ENCODE results near the gene SERPINC1. TPM values are rescaled to one million over a fixed set of nuclear protein-coding genes. Genes with fewer than 3 reads are reported as not detected.
"Not testable (repeated sequence)": the region's sequence is repeated elsewhere in the genome, so short reads cannot be mapped to it uniquely, and the experiment has no call there.

SERPINC1 gene
- total RNA-seq, 2 experiments from 2014 or later: 0.23 TPM; not detected in 1

DNA sequence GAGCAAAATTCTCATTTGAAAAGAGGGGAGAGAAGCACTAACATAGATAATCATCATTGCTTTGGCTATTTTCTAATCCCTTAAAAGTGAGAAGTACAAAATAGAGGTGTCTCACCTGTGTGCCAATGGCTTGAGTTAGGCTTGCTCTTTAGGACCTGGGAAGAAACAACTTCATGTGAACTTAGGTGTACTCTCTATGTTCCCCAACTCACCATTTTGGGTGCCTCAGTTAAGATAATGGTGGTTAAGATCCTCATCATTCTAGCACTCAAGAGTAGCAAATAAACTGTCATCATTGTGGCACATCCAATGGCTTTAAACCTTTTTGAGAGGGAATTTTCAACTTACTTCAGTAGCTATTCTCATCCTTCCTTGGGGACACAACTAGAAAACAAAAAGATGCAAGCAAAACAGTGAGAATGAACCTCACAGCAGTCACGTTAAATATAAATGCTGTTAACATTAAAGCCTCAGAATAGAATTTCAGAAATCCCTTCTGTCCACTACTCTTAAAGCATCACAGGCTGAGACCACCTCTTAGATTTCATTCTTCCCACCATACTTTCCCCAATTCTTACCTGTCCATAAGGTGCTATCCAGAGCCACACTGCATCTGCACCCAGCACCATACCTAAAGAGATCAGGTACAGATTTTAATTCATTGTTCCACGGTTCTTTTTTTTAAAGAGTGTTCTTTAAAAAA lies 50.6 kb downstream of the SERPINC1 start:
- CTCF ChIA-PET: interaction anchor here (0.8 kb wide), 1 partner anchor 152 kb away, joined by 3 read pairs; the partner anchor contains the start of gene KLHL20
- Mint-ChIP-seq H3K27me3 (no peaks in the 10 kb centered on the region), H3K27ac (peak overlapping the region; percentile 97), H3K9me3 (no peaks in the 10 kb centered on the region), H3K4me3 (peak overlapping the region; percentile 92), H3K36me3 (ENCODE audit: low read depth) (peaks cover 72% of the 10 kb centered on the region), H3K4me1 (peaks cover 74% of the 10 kb centered on the region)
- no peak for DNase-seq
- POLR2A ChIA-PET: interaction anchor here (0.7 to 6.1 kb wide), 7 partner anchors 15 to 1134 kb away, joined by 3 to 139 read pairs (median 11); partner anchors contain the start of genes CENPL, DARS2 and KLHL20

DNA sequence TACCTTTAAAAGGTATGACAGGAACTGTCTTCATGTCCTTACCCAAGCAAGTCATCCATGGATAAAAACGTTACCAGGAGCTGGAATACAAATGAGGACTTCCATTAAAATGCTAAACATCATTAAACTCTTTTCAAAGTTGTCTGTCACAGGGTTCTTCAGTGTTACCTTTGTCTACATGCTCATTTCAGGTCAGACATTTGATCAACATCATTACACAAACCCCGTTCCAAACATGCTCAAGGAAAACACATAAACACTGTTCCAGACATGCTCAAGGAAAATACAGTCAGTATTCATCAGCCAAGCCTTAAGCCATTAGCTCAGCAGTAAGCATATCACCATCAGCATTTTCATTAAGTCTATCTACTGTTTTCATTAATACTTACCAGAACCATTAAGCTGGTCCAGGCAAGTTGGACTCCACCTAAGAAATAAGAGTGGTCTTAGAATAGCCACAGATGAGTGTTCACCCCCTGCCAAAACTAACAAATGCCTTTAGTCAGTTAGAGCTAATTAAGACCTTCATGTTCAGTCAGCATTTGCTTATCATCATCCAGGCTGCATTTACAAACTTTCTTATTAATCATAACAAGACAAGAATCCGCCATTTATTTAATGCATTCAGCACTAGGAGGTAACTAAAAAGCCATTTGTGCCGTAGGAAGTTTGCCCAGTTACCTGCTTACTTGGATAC lies 51.5 kb downstream of the SERPINC1 start:
- POLR2A ChIA-PET: interaction anchor here (0.7 to 6.1 kb wide), 11 partner anchors 11 to 436 kb away, joined by 3 to 139 read pairs (median 5); partner anchors contain the start of genes CENPL, DARS2, KLHL20 and RC3H1
- CTCF ChIA-PET: interaction anchor here (0.8 to 2.5 kb wide), 4 partner anchors 151 to 446 kb away, joined by 3 to 10 read pairs (median 4); partner anchors contain the start of gene KLHL20
- H3K36me3 Mint-ChIP-seq (ENCODE audit: low read depth): peaks cover 67% of the 10 kb centered on the region

DNA sequence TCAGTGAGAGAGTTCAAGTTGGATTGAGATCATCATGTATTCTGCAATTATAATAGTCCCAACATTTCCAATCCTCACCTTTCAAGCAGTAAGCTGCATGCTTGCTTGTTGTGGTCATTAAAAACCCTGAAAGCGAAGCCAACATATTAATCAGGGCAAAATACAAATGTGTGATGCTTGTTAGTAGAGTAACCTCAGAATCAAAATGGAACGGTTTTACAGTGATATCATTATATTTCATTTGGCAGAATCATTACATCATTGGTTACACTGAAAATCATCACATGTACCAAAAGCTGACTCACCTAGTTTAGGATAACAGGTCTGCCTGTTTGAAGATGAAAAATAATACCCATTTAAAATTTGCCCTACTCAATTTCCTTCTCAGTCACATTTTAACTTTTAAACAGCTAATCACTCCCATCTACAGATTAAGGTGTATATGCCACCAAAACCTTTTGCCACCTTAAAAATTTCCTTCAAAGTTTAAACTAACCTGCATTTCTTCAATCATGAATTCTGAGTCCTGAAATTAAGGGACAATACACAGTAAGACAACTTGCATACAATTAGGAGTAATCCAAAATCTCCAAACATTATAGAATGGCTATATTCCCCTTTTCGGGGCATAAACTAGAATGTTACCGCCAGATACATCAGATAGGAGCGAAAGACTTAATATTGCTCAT lies 52.8 kb downstream of the SERPINC1 start:
- H3K27me3 Mint-ChIP-seq: no peaks in the 10 kb centered on the region
- peak overlapping the region; percentile 92 for H3K4me3 Mint-ChIP-seq
- POLR2A ChIA-PET: interaction anchor here (0.6 to 2.9 kb wide), 5 partner anchors 13 to 158 kb away, joined by 3 to 13 read pairs (median 11); partner anchors contain the start of genes CENPL, DARS2, KLHL20 and RC3H1
- peak overlapping the region; percentile 97 for H3K27ac Mint-ChIP-seq
- DNase-seq: no peak
- peaks cover 52% of the 10 kb centered on the region for H3K4me1 Mint-ChIP-seq
- H3K9me3 Mint-ChIP-seq: no peaks in the 10 kb centered on the region
- CTCF ChIA-PET: interaction anchor here (1.0 to 2.5 kb wide), 4 partner anchors 39 to 434 kb away, joined by 3 to 10 read pairs (median 4); no protein-coding TSS in a partner anchor
- peaks cover 71% of the 10 kb centered on the region for H3K36me3 Mint-ChIP-seq (ENCODE audit: low read depth)

More for the DNA sequence above, 51.5 kb downstream of the SERPINC1 start:
- DNase-seq: no peak
- Mint-ChIP-seq H3K4me1 (peaks cover 64% of the 10 kb centered on the region), H3K9me3 (no peaks in the 10 kb centered on the region), H3K4me3 (peak overlapping the region; percentile 92), H3K27ac (peak overlapping the region; percentile 97), H3K27me3 (no peaks in the 10 kb centered on the region)

DNA sequence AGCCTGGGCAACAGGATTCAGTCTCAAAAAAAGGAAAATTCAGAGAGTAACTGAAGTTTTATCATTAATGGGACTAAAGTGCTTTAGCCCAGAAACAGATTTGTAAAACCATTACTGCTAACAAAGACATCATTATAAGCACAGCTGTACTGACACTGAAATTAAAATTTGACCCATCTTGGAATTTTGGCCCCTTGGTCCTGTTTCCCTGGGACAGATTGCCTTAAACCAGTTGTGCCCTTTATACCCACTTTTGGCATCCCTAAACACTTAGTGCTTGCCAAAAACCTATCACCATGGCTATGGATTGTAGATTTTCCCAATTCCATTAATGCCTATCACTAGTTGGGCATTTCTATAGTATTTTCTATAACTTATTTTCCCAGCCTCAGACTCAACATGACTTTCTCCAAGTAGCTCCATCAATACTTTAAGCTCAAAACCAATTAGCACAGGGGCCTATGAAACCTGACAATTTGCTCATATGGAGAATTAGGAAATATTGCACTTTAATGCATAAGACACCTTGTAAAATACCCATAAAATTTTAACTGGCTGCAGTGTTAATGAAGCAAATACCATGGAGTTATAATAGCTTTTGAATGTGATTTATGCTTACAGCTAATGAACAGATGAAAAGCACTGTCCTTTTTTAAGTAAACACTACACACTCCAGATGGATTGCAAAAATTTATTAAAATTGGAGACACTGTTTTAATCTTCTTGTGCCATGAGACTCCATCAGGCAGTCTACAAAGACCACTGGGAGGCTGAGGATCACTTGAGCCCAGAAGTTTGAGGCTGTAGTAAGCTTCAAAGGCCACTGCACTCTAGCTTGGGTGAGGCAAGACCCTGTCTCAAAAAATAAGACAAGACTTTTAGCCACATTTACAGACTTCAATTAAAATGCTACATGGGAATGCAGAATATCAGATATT lies 53.6 kb downstream of the SERPINC1 start:
- CTCF ChIA-PET: interaction anchor here (0.6 to 2.5 kb wide), 5 partner anchors 38 to 433 kb away, joined by 3 to 10 read pairs (median 3); no protein-coding TSS in a partner anchor
- no peak for DNase-seq
- POLR2A ChIA-PET: interaction anchor here (0.6 to 2.9 kb wide), 6 partner anchors 12 to 387 kb away, joined by 3 to 13 read pairs (median 10); partner anchors contain the start of genes CENPL, DARS2, KLHL20 and RC3H1
- Mint-ChIP-seq H3K9me3 (no peaks in the 10 kb centered on the region), H3K27ac (peak overlapping the region; percentile 97), H3K27me3 (no peaks in the 10 kb centered on the region), H3K4me1 (peaks cover 46% of the 10 kb centered on the region), H3K36me3 (ENCODE audit: low read depth) (peaks cover 68% of the 10 kb centered on the region), H3K4me3 (peak overlapping the region; percentile 25)

DNA sequence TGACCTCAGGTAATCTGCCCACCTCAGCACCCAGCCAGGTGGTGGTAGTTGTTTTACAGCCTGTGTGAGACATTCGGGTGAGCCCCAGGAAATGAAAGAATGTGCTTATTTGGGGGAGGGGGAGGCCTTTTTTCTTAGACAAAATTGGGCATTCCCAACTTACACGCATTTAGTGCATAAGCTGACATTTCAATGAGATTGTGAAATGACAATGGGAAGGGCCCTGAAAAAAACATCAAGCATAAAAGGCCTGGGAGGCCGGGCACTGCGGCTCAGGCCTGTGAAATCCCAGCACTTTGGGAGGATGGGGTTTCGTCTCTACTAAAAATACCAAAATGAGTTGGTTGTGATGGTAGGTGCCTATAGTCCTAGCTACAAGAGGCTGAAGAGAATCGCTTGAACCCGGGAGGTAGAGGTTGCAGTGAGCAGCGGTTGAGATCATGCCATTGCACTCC lies 54.3 kb downstream of the SERPINC1 start:
- no peaks in the 10 kb centered on the region for H3K9me3 Mint-ChIP-seq
- CTCF ChIA-PET: interaction anchor here (0.6 to 2.5 kb wide), 4 partner anchors 37 to 432 kb away, joined by 3 to 10 read pairs (median 3); no protein-coding TSS in a partner anchor
- peaks cover 46% of the 10 kb centered on the region for H3K4me1 Mint-ChIP-seq
- POLR2A ChIA-PET: interaction anchor here (0.6 to 2.1 kb wide), 4 partner anchors 8 to 386 kb away, joined by 3 to 13 read pairs (median 4); partner anchors contain the start of genes CENPL and DARS2
- no peak overlapping the region for H3K4me3 Mint-ChIP-seq
- H3K27ac Mint-ChIP-seq: peak overlapping the region; percentile 64
- H3K36me3 Mint-ChIP-seq (ENCODE audit: low read depth): peaks cover 70% of the 10 kb centered on the region
- no peak for DNase-seq
- H3K27me3 Mint-ChIP-seq: no peaks in the 10 kb centered on the region

DNA sequence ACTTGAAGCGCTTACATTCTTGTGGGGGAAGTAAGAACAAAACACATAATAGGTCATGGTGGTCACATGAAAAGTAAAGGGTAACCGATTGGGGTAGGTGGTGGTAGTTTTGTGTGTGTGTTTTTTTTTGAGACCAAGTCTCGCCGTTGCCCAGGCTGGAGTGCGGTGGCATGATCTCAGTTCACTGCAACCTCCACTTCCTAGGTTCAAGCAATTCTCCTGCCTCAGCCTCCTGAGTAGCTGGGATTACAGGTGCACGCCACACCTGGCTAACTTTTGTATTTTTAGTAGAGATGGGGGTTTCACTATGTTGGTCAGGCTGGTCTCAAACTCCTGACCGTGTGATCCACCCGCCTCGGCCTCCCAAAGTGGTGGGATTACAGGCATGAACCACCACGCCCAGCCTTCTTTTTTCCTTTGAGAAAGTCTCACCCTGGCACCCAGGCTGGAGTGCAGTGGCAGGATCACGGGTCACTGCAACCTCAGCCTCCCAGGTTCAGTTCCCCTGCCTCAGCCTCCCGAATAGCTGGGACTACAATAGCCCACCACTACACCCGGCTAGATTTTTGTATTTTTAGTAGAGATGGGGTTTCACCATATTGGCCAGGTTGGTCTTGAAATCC lies 54.9 kb downstream of the SERPINC1 start:
- CTCF ChIA-PET: interaction anchor here (0.6 kb wide), 1 partner anchor 80 kb away, joined by 3 read pairs; no protein-coding TSS in a partner anchor
- Mint-ChIP-seq H3K4me1 (peaks cover 46% of the 10 kb centered on the region), H3K36me3 (ENCODE audit: low read depth) (peaks cover 71% of the 10 kb centered on the region), H3K27ac (peak overlapping the region; percentile 64)
- DNase-seq, H3K4me3 Mint-ChIP-seq, H3K27me3 Mint-ChIP-seq, H3K9me3 Mint-ChIP-seq: not testable (repeated sequence)
- POLR2A ChIA-PET: interaction anchor here (1.2 to 2.6 kb wide), 4 partner anchors 8 to 432 kb away, joined by 3 to 8 read pairs (median 7); partner anchors contain the start of genes CENPL and DARS2

DNA sequence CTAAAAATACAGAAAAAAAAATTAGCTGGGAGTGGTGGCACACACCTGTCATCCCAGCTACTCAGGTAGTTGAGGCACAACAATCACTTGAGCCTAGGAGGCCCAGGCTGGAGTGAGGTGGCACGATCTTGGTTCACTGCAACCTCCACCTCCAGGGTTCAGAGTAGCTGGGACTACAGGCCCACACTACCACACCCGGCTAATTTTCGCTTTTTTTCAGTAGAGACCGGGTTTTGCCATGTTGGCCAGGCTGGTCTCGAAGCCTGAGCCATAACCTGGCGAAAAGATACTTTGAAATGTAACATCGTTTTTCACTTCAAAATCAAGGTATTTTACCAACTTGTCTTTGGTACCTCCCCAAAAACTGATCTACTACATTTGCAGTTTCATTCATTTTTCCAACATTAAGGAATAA lies 55.4 kb downstream of the SERPINC1 start:
- peak overlapping the region; percentile 64 for H3K27ac Mint-ChIP-seq
- H3K4me3 Mint-ChIP-seq: no peak overlapping the region
- peaks cover 66% of the 10 kb centered on the region for H3K36me3 Mint-ChIP-seq (ENCODE audit: low read depth)
- CTCF ChIA-PET: no interaction called here
- peaks cover 44% of the 10 kb centered on the region for H3K4me1 Mint-ChIP-seq
- no peak for DNase-seq
- H3K9me3 Mint-ChIP-seq: no peaks in the 10 kb centered on the region
- no peaks in the 10 kb centered on the region for H3K27me3 Mint-ChIP-seq
- POLR2A ChIA-PET: interaction anchor here (1.2 to 2.6 kb wide), 4 partner anchors 9 to 432 kb away, joined by 3 to 8 read pairs (median 7); partner anchors contain the start of genes CENPL and DARS2

DNA sequence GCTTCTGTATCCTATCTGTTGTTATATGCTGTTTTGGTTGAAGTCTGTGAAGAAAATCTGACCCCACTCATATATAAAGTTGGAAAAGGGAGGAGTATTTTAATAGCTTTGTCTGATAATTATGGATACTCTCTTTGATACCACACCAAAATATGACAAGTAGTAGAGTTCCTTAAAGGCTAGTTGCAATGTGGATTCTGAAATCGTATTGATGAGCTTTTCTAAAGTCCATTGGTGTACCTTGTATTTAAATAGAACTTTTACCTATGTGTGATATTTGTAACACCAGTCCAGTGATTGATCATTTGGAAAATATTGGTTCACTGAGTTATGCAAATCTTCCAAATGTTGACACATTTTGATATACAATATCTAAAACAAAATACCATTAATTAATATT lies 57.1 kb downstream of the SERPINC1 start:
- H3K4me3 Mint-ChIP-seq: no peak overlapping the region
- H3K9me3 Mint-ChIP-seq: no peaks in the 10 kb centered on the region
- H3K4me1 Mint-ChIP-seq: peaks cover 28% of the 10 kb centered on the region
- ChIA-PET CTCF (interaction anchor here (1.4 kb wide), 1 partner anchor 347 kb away, joined by 3 read pairs; no protein-coding TSS in a partner anchor), POLR2A (interaction anchor here (0.7 to 2.6 kb wide), 5 partner anchors 8 to 35 kb away, joined by 3 to 8 read pairs (median 5); partner anchors contain the start of genes CENPL, DARS2 and ZBTB37)
- no peak for DNase-seq
- H3K36me3 Mint-ChIP-seq (ENCODE audit: low read depth): peaks cover 63% of the 10 kb centered on the region
- H3K27ac Mint-ChIP-seq: no peak overlapping the region
- no peaks in the 10 kb centered on the region for H3K27me3 Mint-ChIP-seq

DNA sequence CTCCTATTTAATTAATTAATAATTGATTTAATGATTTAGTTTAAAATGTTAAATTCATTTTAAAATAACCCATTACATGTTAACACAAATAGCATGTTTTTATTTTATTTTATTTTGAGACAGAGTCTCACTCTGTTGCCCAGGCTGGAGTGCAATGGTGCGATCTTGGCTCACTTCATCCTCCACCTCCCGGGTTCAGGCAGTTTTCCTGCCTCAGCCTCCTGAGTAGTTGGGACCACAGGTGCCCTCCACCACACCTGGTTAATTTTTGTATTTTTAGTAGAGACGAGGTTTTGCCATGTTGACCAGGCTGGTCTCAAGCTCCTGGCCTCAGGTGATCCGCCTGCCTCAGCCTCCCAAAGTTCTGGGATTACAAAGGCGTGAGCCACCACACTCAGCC lies 57.6 kb downstream of the SERPINC1 start:
- CTCF ChIA-PET: interaction anchor here (1.4 kb wide), 1 partner anchor 347 kb away, joined by 3 read pairs; no protein-coding TSS in a partner anchor
- POLR2A ChIA-PET: interaction anchor here (1.0 to 2.6 kb wide), 4 partner anchors 8 to 35 kb away, joined by 3 to 8 read pairs (median 6); partner anchors contain the start of genes CENPL, DARS2 and ZBTB37
- not testable (repeated sequence) for H3K27ac Mint-ChIP-seq, DNase-seq, H3K9me3 Mint-ChIP-seq, H3K27me3 Mint-ChIP-seq, H3K4me3 Mint-ChIP-seq
- H3K4me1 Mint-ChIP-seq: peaks cover 22% of the 10 kb centered on the region
- H3K36me3 Mint-ChIP-seq (ENCODE audit: low read depth): peaks cover 61% of the 10 kb centered on the region

DNA sequence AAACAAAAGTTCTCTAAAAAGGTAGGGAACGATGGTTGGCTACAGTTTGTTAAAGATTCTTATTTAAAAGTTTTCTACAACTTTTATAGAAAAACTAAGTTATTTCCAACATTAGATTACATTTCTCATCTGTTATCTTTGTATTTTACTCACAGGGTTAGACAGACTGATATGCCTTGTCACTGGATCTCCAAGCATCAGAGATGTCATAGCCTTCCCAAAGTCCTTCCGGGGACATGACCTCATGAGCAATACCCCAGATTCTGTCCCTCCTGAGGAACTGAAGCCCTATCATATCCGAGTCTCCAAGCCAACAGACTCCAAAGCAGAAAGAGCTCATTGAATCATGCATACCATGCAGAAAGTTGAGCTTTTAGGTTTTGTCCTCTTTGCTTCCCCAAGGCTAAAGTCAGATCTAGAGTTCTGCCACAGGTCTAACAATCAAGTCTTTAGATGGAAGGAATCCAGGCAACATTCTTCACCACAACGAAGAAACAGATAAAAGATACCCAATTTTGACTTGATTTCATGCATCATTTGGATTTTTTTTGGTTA lies 59.7 kb downstream of the SERPINC1 start:
- CTCF ChIA-PET: no interaction called here

More for the DNA sequence above, 59.7 kb downstream of the SERPINC1 start:
- peaks cover 3% of the 10 kb centered on the region for H3K4me1 Mint-ChIP-seq
- no peaks in the 10 kb centered on the region for H3K27me3 Mint-ChIP-seq
- POLR2A ChIA-PET: interaction anchor here (1.3 to 2.2 kb wide), 3 partner anchors 11 to 143 kb away, joined by 5 to 11 read pairs (median 5); partner anchors contain the start of genes GAS5, KLHL20 and ZBTB37
- DNase-seq: no peak
- H3K36me3 Mint-ChIP-seq (ENCODE audit: low read depth): peaks cover 55% of the 10 kb centered on the region
- no peaks in the 10 kb centered on the region for H3K9me3 Mint-ChIP-seq
- no peak overlapping the region for H3K4me3 Mint-ChIP-seq
- H3K27ac Mint-ChIP-seq: peak overlapping the region; percentile 40

Data from activated CD4-positive, alpha-beta memory T cell treated with anti-CD3 and anti-CD28 coated beads, Interleukin-2, amount 10 ng/mL, durations not matched to agents 7 days and 5 days (primary cell).